ENCODE results near the gene KSR1. TPM values are rescaled to one million over a fixed set of nuclear protein-coding genes. Genes with fewer than 3 reads are reported as not detected.
A peak's percentile ranks its signal among the peaks of the same experiment; 100 is the strongest.

Gene KSR1
- total RNA-seq, 4 donors from 2014 or later: 10.4 to 17.7 (median 13.2) TPM

DNA sequence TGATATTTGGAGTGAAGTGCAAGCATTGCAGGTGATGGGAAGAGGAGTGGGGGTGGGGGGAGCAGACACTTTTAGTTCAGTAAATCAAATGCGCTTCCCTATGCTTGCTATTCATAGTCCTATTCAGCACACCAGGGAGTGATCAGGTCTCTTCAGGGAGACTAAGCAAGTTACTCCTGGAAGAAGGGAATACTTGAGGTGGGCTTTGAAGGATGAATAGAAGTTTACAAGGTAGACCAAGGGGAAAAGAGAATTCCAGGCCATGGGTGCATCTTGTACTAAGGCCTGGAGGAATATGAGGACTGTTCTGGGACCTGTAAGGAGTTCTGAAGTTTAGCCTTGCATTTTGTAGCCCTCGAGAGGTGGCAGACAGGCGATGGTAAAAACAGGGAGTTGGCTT lies 134.6 kb downstream of the KSR1 start:
- peak overlapping the region in 2 of 4 donors; percentile 68 to 73 for H3K27ac ChIP-seq
- peaks cover 11 to 39% of the 10 kb centered on the region in 2 donors for H3K4me1 ChIP-seq
- TF ChIP-seq CTCF (IDR thresholded peaks at IDR 0.05 in 4 of 5, conservative IDR thresholded peaks at IDR 0.05 in 1 of 5): no peak
- TF ChIP-seq POLR2A (IDR thresholded peaks at IDR 0.05): no peak
- peaks cover 0 to 58% of the 10 kb centered on the region in 2 donors for H3K36me3 ChIP-seq
- DNase-seq (no peak), ATAC-seq (no peak)
- in situ Hi-C loops (cut with MboI; ENCODE audit: low sequenced_read_pairs in 4 of 4) (loop anchor here in 3 of 4 donors (10.0 to 25.0 kb wide), 5 partner anchors 96 to 356 kb away; partner anchors contain the start of gene KSR1 (in 1 of the 3)), intact Hi-C loops (cut with DNase I; ENCODE audit: low total_unique reads) (no loop called here)
- no peaks in the 10 kb centered on the region for H3K27me3 ChIP-seq
- no peak overlapping the region for H3K4me3 ChIP-seq
- H3K9me3 ChIP-seq: no peaks in the 10 kb centered on the region

- Histone ChIP-seq H3K9me3 (no peaks in the 10 kb centered on the region), H3K36me3 (peaks cover 0 to 67% of the 10 kb centered on the region in 2 donors), H3K4me1 (peaks cover 11 to 39% of the 10 kb centered on the region in 2 donors), H3K27ac (peak overlapping the region; percentile 45 to 73 (median 64)), H3K27me3 (no peaks in the 10 kb centered on the region), H3K4me3 (no peak overlapping the region)
- intact Hi-C loops (cut with DNase I; ENCODE audit: low total_unique reads): no loop called here
- no peak for DNase-seq
- in situ Hi-C loops (cut with MboI; ENCODE audit: low sequenced_read_pairs in 4 of 4): loop anchor here in 3 of 4 donors (10.0 to 25.0 kb wide), 5 partner anchors 97 to 357 kb away; partner anchors contain the start of gene KSR1 (in 1 of the 3)
- no peak for ATAC-seq
- TF ChIP-seq POLR2A (IDR thresholded peaks at IDR 0.05): no peak
- no peak for TF ChIP-seq CTCF (IDR thresholded peaks at IDR 0.05 in 4 of 5, conservative IDR thresholded peaks at IDR 0.05 in 1 of 5)
These were observed 135.7 kb downstream of the KSR1 start for GRCh38 chr17:27591986-27592385.

GRCh38 chr17:27593232-27593856 lies 137.1 kb downstream of the KSR1 start:
- ATAC-seq (peak; percentile 53 to 58), DNase-seq (peak in 1 of 2 donors; percentile 50)
- Histone ChIP-seq H3K27ac (peak overlapping the region; percentile 59 to 73 (median 64)), H3K9me3 (no peaks in the 10 kb centered on the region), H3K4me3 (no peak overlapping the region), H3K36me3 (peaks cover 0 to 72% of the 10 kb centered on the region in 2 donors), H3K27me3 (no peaks in the 10 kb centered on the region), H3K4me1 (peaks cover 11 to 39% of the 10 kb centered on the region in 2 donors)
- in situ Hi-C loops (cut with MboI; ENCODE audit: low sequenced_read_pairs in 4 of 4) (loop anchor here in 3 of 4 donors (10.0 to 25.0 kb wide), 5 partner anchors 99 to 359 kb away; partner anchors contain the start of gene KSR1 (in 1 of the 3)), intact Hi-C loops (cut with DNase I; ENCODE audit: low total_unique reads) (no loop called here)
- TF ChIP-seq POLR2A (IDR thresholded peaks at IDR 0.05) (no peak), CTCF (IDR thresholded peaks at IDR 0.05 in 4 of 5, conservative IDR thresholded peaks at IDR 0.05 in 1 of 5) (peak in 2 of 5 experiments; percentile 13 to 33)

- ATAC-seq: peak; percentile 76 to 83
- peaks cover 11 to 39% of the 10 kb centered on the region in 2 donors for H3K4me1 ChIP-seq
- no peaks in the 10 kb centered on the region for H3K27me3 ChIP-seq
- peaks cover 0 to 67% of the 10 kb centered on the region in 2 donors for H3K36me3 ChIP-seq
- H3K9me3 ChIP-seq: no peaks in the 10 kb centered on the region
- intact Hi-C loops (cut with DNase I; ENCODE audit: low total_unique reads): no loop called here
- H3K4me3 ChIP-seq: no peak overlapping the region
- in situ Hi-C loops (cut with MboI; ENCODE audit: low sequenced_read_pairs in 4 of 4): loop anchor here in 3 of 4 donors (10.0 to 25.0 kb wide), 5 partner anchors 99 to 359 kb away; partner anchors contain the start of gene KSR1 (in 1 of the 3)
- H3K27ac ChIP-seq: peak overlapping the region; percentile 59 to 73 (median 64)
- DNase-seq: peak in 1 of 2 donors; percentile 68
- TF ChIP-seq POLR2A (IDR thresholded peaks at IDR 0.05) (no peak), CTCF (IDR thresholded peaks at IDR 0.05 in 4 of 5, conservative IDR thresholded peaks at IDR 0.05 in 1 of 5) (peak in 1 of 5 experiments; percentile 6)
These were observed 137.6 kb downstream of the KSR1 start for GRCh38 chr17:27593857-27594255.

Measured in gastrocnemius medialis (tissue), 4 donors.